ENCODE measurements around the gene LRRN3.

LRRN3 gene

DNA sequence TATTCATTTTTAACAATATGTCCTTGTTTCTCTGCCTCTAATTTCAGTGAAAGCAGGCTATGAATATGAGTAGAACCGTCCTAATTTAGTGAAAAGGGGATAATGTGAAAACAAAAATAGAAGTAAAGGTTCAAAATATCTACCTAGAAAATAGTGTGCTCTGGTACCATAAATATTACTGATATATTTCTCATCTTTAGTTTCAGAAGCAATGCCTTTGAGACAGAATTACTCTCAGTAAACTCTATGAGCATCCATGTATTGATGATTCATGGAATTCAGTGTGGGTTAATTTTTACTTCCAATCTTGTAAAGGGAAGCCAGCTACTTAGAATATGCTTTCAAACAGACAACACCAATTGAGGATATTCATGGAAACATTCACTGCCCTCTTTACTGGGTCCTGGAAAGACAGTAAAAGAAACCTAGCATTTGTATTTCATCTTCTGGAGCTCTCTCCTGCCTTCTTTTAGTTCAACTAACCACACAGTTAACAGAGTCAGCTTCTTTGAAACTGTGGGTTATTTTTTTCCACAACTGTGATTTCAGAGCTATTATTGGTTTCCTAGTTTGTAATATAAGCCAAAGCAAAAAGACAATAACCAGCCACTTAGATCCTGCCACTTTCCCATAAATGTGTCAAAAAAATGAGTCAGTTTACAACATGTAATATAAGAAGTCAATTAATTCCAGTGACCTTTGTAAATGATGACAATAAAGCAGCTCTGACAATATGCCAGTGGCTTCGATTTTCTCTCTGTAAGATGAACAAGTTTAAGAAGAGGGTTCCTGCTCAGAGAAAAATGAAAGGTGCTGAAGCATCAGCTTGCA is 1.7 kb downstream of the LRRN3 start (continued):
- peak; percentile 87 for TF ChIP-seq ZNF366 (tag by site-specific recombination; conservative IDR thresholded peaks at IDR 0.05)
- peak; percentile 58; the same call in 1 of the 2 replicates for TF ChIP-seq GLI2 (tag by site-specific recombination; IDR thresholded peaks at IDR 0.05; ENCODE audit: borderline replicate concordance, low read depth)
- TF ChIP-seq, protein P1, sequence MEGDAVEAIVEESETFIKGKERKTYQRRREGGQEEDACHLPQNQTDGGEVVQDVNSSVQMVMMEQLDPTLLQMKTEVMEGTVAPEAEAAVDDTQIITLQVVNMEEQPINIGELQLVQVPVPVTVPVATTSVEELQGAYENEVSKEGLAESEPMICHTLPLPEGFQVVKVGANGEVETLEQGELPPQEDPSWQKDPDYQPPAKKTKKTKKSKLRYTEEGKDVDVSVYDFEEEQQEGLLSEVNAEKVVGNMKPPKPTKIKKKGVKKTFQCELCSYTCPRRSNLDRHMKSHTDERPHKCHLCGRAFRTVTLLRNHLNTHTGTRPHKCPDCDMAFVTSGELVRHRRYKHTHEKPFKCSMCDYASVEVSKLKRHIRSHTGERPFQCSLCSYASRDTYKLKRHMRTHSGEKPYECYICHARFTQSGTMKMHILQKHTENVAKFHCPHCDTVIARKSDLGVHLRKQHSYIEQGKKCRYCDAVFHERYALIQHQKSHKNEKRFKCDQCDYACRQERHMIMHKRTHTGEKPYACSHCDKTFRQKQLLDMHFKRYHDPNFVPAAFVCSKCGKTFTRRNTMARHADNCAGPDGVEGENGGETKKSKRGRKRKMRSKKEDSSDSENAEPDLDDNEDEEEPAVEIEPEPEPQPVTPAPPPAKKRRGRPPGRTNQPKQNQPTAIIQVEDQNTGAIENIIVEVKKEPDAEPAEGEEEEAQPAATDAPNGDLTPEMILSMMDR (tag by site-specific recombination; IDR thresholded peaks at IDR 0.05): no peak
- TF ChIP-seq ZNF169 (tag by site-specific recombination; IDR thresholded peaks at IDR 0.05): no peak
- TF ChIP-seq, protein P2, sequence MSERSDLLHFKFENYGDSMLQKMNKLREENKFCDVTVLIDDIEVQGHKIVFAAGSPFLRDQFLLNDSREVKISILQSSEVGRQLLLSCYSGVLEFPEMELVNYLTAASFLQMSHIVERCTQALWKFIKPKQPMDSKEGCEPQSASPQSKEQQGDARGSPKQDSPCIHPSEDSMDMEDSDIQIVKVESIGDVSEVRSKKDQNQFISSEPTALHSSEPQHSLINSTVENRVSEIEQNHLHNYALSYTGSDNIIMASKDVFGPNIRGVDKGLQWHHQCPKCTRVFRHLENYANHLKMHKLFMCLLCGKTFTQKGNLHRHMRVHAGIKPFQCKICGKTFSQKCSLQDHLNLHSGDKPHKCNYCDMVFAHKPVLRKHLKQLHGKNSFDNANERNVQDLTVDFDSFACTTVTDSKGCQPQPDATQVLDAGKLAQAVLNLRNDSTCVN (tag by site-specific recombination; optimal IDR thresholded peaks at IDR 0.05): no peak
- TF ChIP-seq, protein P3, sequence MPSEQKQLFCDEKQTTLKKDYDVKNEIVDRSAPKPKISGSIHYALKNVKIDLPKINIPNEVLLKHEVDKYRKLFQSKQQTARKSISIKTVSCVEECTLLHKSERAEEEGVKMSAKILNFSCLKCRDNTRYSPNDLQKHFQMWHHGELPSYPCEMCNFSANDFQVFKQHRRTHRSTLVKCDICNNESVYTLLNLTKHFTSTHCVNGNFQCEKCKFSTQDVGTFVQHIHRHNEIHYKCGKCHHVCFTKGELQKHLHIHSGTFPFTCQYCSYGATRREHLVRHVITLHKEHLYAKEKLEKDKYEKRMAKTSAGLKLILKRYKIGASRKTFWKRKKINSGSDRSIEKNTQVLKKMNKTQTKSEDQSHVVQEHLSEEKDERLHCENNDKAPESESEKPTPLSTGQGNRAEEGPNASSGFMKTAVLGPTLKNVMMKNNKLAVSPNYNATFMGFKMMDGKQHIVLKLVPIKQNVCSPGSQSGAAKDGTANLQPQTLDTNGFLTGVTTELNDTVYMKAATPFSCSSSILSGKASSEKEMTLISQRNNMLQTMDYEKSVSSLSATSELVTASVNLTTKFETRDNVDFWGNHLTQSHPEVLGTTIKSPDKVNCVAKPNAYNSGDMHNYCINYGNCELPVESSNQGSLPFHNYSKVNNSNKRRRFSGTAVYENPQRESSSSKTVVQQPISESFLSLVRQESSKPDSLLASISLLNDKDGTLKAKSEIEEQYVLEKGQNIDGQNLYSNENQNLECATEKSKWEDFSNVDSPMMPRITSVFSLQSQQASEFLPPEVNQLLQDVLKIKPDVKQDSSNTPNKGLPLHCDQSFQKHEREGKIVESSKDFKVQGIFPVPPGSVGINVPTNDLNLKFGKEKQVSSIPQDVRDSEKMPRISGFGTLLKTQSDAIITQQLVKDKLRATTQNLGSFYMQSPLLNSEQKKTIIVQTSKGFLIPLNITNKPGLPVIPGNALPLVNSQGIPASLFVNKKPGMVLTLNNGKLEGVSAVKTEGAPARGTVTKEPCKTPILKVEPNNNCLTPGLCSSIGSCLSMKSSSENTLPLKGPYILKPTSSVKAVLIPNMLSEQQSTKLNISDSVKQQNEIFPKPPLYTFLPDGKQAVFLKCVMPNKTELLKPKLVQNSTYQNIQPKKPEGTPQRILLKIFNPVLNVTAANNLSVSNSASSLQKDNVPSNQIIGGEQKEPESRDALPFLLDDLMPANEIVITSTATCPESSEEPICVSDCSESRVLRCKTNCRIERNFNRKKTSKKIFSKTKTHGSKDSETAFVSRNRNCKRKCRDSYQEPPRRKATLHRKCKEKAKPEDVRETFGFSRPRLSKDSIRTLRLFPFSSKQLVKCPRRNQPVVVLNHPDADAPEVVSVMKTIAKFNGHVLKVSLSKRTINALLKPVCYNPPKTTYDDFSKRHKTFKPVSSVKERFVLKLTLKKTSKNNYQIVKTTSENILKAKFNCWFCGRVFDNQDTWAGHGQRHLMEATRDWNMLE (tag by site-specific recombination; conservative IDR thresholded peaks at IDR 0.05; ENCODE audit: low read depth): no peak
- TF ChIP-seq FEZF1 (tag by site-specific recombination; IDR thresholded peaks at IDR 0.05): peak; percentile 95
- peak; percentile 81; the same call in 1 of the 2 replicates for TF ChIP-seq GFI1B (tag by site-specific recombination; IDR thresholded peaks at IDR 0.05)
- TF ChIP-seq, protein P4, sequence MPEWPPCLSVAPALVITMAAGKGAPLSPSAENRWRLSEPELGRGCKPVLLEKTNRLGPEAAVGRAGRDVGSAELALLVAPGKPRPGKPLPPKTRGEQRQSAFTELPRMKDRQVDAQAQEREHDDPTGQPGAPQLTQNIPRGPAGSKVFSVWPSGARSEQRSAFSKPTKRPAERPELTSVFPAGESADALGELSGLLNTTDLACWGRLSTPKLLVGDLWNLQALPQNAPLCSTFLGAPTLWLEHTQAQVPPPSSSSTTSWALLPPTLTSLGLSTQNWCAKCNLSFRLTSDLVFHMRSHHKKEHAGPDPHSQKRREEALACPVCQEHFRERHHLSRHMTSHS (tag by site-specific recombination; IDR thresholded peaks at IDR 0.05): 0 out of 2 replicates have a peak, but pooled peaks have one; percentile 26
- no peak; the same call in 1 of the 2 replicates for TF ChIP-seq KLF8 (tag by site-specific recombination; IDR thresholded peaks at IDR 0.05)
- TF ChIP-seq ZNF324 (tag by site-specific recombination; IDR thresholded peaks at IDR 0.05): no peak
- TF ChIP-seq ZNF544 (tag by site-specific recombination; IDR thresholded peaks at IDR 0.05): no peak
- peak; percentile 69 for TF ChIP-seq ZNF394 (tag by site-specific recombination; IDR thresholded peaks at IDR 0.05; ENCODE audit: borderline replicate concordance)
- no peak for TF ChIP-seq ZNF140 (tag by site-specific recombination; IDR thresholded peaks at IDR 0.05)
- peak; percentile 43; the same call in 1 of the 2 replicates for TF ChIP-seq ZNF561 (tag by site-specific recombination; IDR thresholded peaks at IDR 0.05; ENCODE audit: borderline replicate concordance)
- no peak for TF ChIP-seq ZNF707 (tag by site-specific recombination; IDR thresholded peaks at IDR 0.05)
- TF ChIP-seq ZNF654 (tag by site-specific recombination; IDR thresholded peaks at IDR 0.05; ENCODE audit: low read depth): no peak; the same call in 1 of the 2 replicates
- no peak for TF ChIP-seq SCRT2 (tag by site-specific recombination; IDR thresholded peaks at IDR 0.05)
- TF ChIP-seq ZBTB1 (tag by site-specific recombination; IDR thresholded peaks at IDR 0.05): no peak
- TF ChIP-seq KLF10 (tag by site-specific recombination; IDR thresholded peaks at IDR 0.05): peak; percentile 38; the same call in 1 of the 2 replicates
- no peak for TF ChIP-seq ZNF621 (tag by site-specific recombination; IDR thresholded peaks at IDR 0.05)
- TF ChIP-seq SP7 (tag by site-specific recombination; IDR thresholded peaks at IDR 0.05): peak; percentile 85
- TF ChIP-seq ZNF354C (tag by site-specific recombination; IDR thresholded peaks at IDR 0.05; ENCODE audit: borderline replicate concordance, low read depth): no peak
- TF ChIP-seq, protein P5, sequence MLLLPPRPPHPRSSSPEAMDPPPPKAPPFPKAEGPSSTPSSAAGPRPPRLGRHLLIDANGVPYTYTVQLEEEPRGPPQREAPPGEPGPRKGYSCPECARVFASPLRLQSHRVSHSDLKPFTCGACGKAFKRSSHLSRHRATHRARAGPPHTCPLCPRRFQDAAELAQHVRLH (tag by site-specific recombination; IDR thresholded peaks at IDR 0.05): peak; percentile 69; the same call in 1 of the 2 replicates
- TF ChIP-seq HOXD13 (CRISPR knock-in tag; IDR thresholded peaks at IDR 0.05; ENCODE audit: borderline replicate concordance): no peak
- no peak for TF ChIP-seq HOXA7 (CRISPR knock-in tag; IDR thresholded peaks at IDR 0.05; ENCODE audit: borderline replicate concordance)
- TF ChIP-seq ZIC2 (tag by site-specific recombination; IDR thresholded peaks at IDR 0.05): no peak
- no peak for TF ChIP-seq ZNF121 (tag by site-specific recombination; IDR thresholded peaks at IDR 0.05)
- TF ChIP-seq ZNF600 (tag by site-specific recombination; IDR thresholded peaks at IDR 0.05): no peak
- TF ChIP-seq ZSCAN16 (tag by site-specific recombination; IDR thresholded peaks at IDR 0.05): no peak
- TF ChIP-seq ZNF777 (tag by site-specific recombination; IDR thresholded peaks at IDR 0.05; ENCODE audit: borderline replicate concordance): no peak
